H1 (cell line): ENCODE measurements around the gene CLEC14A. TPM values are rescaled to one million over a fixed set of nuclear protein-coding genes. Genes with fewer than 3 reads are reported as not detected.

Source experiments
- BCL11A ChIP-seq, 2 experiments: IDR thresholded peaks; one replicate each; pipeline ENCODE4 v1.6.1; 2011; ENCODE audit warnings: low read depth in 2 of 2, low read length in 2 of 2, mild to moderate bottlenecking in 2 of 2
- KDM1A ChIP-seq: fragments of 200-600, 300-600 bp; sonication (generic); IDR thresholded peaks from 2 replicates; pipeline ENCODE4 v1.7.1; 2016; ENCODE audit warnings: mild to moderate bottlenecking, low read length, borderline replicate concordance
- MAX ChIP-seq: IDR thresholded peaks from 2 replicates; pipeline ENCODE4 v1.6.1; 2012; ENCODE audit warnings: inconsistent platforms
- NANOG ChIP-seq: IDR thresholded peaks from 2 replicates; pipeline ENCODE4 v1.6.1; 2011; ENCODE audit warnings: low read length, low read depth, mild to moderate bottlenecking, inconsistent platforms; ENCODE audit not compliant: insufficient read depth, poor library complexity, severe bottlenecking
- SAP30 ChIP-seq: fragments of 300-600 bp; sonication (generic); IDR thresholded peaks from 2 replicates; pipeline ENCODE4 v1.7.1; 2012; ENCODE audit warnings: low read length, moderate library complexity, mild to moderate bottlenecking, inconsistent platforms; ENCODE audit not compliant: insufficient read depth, insufficient replicate concordance
- SP2 ChIP-seq: IDR thresholded peaks from 2 replicates; pipeline ENCODE4 v1.6.1; 2012; ENCODE audit warnings: mild to moderate bottlenecking, low read length, inconsistent platforms
- TAF7 ChIP-seq: optimal IDR thresholded peaks from 2 replicates; pipeline ENCODE3; 2011; ENCODE audit warnings: low read depth, mild to moderate bottlenecking, inconsistent platforms, low read length, moderate library complexity, borderline replicate concordance
- polyA plus RNA-seq, 7 experiments: library from polyadenylated mRNA; depleted of rRNA in 3 of 7; stranded (reverse) in 5 of 7; unstranded in 2 of 7; fragments of >200 nt in 5 of 7; fragments of 200-250 nt in 2 of 7; gene quantifications; 1 replicate in 5 of 7; 2 replicates in 1 of 7; 4 replicates in 1 of 7; pipeline versions ENCODE4 v1.2.1 to v1.2.3, GENCODE V29; 2011 to 2013; ENCODE audit warnings: missing spikeins in 2 of 7, mixed read lengths in 2 of 7
- total RNA-seq: library from RNA; stranded (reverse); fragmentation: NEBNext Ultra II Directional; extraction: Animal tissue kit (Norgen Biotek cat#: 25700); gene quantifications from 2 replicates; pipeline ENCODE4 v1.2.1, GENCODE V29; 2021

CLEC14A gene
- total and polyA plus RNA-seq, 2 of the 8 experiments (the other 6 are each of a cell fraction or from before 2014, with no cell fraction given) = 0.09 to 0.13 TPM

- TF ChIP-seq KDM1A (no peak), NANOG (no peak), MAX (no peak), TAF7 (no peak), SP2 (no peak), SAP30 (no peak), BCL11A (IDR thresholded peaks at IDR 0.05; ENCODE audit: low read depth in 2 of 2, low read length in 2 of 2) (no peak)
Observed at GRCh38 chr14:38253676-38254075, 2.2 kb downstream of the CLEC14A start (continued).
